DLD1 (cell line): ENCODE data around the gene BCAS1.

Experiments
- in situ Hi-C: cut with HindIII; loops from 2 replicates; pipeline ENCODE4 v1.10.0; 2017; ENCODE audit warnings: low sequenced_read_pairs

Gene BCAS1

DNA sequence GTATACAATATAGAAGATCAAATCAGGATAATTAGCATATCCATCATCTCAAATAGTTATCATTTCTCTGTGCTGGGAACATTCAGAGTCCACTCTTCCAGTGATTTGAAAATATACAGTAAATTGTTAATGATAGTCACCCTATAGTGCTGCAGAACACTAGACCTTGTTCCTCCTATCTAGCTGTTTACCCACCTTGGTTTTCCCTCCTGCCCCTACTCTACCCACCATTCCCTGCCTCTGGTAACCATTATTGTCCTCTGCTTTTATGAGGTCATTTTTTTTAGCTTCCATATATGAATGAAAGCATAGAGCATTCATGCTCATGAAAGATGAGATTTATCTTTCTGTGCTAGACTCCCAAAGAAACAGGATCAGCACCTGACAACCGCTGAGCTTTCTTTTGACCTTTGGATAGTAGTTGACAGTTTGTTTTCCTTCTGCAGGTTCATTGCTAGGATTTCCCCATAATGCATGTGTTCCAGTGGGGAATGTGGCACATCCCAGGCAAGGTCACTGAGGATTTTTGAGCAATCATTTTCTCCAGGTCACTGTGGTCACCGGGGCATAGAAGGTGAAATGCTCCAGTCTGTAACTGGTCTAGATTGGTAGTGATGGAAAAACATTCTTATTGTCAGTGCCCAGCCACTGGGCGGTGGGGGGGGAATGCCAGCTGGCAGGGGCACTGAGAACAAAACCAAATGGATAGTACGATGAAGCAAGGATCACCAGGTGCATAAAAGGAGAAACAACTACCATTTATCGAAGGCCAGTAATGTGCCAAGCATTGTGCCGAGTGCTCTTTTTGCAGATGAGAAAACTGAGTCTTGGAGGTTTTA lies 33.6 kb upstream of the BCAS1 start:
- in situ Hi-C loops: loop anchor here (5.0 kb wide), 1 partner anchor 93 kb away; no protein-coding TSS in a partner anchor

DNA sequence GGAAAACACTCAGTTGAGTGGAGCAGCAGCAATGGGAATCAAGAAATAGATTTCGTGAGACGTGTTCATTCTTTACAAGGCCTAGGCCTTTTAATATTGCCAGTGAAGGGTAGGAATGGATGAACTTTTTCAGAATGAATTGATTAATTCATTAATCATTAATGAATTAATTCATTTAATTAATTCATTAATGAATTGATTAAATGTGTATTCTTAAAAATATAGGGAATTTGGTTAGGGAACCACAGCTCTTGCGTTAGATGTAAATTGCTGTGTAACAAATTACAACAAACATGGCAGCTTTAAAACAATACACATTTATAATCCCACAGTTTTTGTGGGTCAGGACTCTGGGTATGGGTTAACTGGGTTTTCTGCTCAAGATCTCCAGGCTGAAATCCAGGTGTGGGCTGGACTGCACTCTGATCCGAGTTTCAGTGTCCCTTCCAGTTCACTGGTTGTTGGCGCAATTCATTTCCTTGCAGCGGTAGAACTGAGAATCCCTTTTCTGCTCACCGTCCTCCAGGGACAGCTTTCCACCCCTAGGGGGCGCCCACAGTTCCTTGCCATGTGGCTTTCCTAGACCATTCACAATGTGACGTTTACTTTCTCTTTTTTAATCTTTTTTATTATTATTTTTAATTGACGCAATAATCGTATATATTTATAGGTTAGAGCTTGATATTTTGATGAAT lies 32.8 kb upstream of the BCAS1 start:
- in situ Hi-C loops: loop anchor here (5.0 kb wide), 1 partner anchor 94 kb away; no protein-coding TSS in a partner anchor

DNA sequence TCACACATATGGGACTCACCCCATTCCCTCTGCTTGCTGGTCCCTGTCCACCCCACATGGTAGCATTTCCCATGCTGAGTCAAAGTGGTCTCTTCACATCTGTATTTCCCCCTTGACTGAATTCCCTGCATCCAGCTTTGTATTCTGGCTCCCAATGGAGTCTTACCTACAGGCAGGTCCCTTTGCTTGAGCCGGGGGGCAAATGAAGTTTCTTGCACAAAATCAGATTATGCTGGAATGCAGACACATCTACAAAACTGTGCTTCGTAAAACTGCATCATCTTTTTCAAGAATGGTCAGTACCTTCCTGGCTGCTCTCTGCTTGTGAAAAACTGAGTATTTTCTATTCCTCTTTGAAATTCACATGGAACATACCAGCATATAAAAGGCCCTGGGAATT lies 32.1 kb upstream of the BCAS1 start:
- in situ Hi-C loops: loop anchor here (5.0 kb wide), 1 partner anchor 95 kb away; no protein-coding TSS in a partner anchor

DNA sequence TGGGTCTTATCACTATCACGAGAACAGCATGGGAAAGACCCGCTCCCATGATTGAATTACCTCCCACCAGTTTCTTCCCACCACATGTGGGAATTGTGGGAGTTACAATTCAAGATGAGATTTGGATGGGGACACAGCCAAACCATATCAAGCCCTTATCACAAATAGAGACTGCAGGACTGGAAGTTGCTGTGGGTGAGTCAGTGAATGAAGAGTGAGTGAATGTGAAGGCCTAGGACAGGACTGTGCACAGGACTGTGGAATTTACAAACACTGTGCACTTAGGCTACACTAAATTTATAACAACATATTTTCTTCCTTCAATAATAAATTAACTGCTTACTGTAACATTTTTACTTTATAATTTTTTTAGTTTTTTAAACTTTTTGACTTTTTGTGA lies 30.2 kb upstream of the BCAS1 start:
- in situ Hi-C loops: loop anchor here (5.0 kb wide), 1 partner anchor 97 kb away; no protein-coding TSS in a partner anchor

DNA sequence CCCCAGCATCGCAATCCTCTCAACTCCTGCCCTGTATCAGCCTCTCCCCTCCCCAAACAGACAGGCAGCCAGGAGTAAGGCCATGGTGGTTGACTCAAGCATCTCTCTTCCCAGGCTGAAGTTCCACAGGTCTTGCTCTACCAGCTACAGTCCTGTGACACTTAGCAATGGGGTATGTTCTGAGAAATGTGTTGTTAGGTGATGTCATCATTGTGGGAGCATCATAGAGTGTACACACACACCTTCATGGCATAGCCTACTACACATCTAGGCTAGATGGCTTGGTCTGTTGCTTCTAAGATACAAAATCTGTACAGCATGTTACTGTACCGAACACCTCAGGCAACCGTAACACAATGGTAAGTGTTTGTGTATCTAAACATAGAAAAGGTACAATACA lies 29.5 kb upstream of the BCAS1 start:
- in situ Hi-C loops: loop anchor here (5.0 kb wide), 1 partner anchor 97 kb away; no protein-coding TSS in a partner anchor

DNA sequence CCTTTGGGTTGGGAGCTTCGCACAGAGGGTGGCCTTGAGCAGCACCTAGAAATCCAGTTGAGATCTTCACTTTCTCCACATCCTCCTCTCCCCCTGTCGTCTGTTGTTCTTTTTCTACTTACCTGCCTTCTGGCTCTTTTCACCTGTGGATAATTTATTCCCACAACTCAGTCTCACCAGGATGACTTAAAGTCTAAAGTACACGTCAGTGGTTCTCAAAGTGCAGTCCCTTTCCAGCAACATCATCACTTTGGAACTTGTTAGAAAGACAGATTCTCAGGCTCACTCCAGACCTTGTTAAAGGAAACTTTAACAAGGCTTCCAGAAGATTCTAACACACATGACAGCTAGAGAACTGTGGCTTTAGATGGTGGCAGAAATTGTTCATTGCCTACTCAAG lies 27.7 kb upstream of the BCAS1 start:
- in situ Hi-C loops: no loop called here

DNA sequence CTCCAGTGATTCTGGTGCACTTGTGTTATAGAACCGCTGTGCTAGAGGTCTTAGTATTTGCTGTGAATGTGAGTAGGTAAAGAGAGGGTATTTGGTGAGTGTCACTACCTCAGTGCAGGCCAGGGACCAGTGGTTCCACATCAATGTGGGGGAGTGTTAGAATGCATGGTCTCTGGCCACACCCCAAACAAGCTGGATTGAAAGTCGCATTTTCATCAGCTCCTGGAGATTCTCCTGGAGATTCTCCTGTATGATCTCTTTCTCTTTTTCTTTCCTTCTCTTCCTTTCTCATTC lies 26.8 kb upstream of the BCAS1 start:
- in situ Hi-C loops: no loop called here

DNA sequence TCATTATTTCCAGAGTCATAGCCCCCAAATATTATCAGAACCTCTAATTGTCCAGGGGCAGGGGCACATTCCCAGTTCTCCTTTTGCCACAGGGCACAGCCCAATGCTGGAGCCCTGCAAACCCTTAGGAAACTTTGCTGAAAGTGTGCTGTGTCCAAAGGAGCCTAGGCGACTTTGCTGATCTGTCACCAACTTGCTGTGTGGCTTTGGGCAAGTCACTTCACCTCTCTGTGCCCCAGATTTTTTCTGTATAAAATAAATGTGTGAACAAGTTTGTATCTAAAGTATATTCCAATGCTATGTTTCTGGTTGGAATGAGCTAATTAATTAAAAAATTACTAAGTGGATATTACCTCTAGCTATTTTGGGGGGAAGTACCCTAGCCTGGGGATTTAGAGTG lies 25.4 kb upstream of the BCAS1 start:
- in situ Hi-C loops: no loop called here

DNA sequence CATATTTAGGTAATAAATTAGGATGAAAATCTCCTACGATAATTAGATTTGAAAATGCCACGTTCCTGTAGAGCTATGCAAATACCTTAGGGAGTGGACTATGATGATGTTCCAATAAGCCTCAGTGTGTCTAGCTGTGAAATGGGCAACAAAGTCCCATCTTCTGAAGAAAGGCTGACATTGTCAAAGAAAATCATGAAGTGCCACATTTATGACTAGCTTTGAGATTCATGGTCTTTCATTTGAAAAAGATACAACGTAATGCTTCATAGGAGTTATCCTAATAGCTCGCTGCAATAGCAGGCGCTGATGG lies 23.8 kb upstream of the BCAS1 start:
- in situ Hi-C loops: no loop called here

DNA sequence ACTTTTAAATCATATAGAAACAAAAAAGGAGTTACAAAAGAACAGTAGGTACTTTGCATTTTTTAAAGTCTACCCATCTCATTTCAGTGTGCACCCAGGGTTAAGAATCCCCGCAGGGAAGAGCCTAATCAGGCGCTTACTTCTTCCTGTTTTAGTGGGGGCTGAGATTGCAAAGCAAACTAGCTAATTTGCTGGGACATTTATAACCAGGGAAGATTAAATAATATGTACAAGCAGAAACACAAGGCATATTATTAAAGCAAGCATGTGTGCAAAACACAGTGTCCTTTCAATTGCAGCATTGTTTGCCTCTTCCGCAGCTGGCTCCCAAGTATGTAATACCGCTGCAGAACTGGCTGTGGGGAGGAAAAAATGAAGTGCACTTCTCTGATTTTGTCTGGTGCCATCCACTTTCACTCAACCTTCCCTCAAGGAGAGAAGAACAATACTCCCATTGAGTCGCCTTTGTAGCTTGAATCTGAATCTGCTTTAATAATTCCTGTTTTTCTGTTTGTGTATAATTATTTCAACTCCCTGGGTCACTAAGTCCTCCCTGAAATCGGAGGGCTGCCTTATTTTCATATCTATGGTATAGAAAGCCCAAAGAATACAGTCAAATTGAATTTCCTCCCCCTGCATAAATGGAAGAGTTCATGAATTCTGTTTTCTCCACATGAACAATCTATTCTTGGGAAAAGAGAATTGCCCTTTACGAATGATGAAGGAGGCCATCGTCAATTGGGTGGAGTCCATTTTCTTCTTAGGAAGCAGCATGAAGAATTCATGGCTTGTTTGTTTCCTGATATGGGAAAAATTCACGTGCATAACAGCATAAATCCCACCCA lies 23.3 kb upstream of the BCAS1 start:
- in situ Hi-C loops: no loop called here

DNA sequence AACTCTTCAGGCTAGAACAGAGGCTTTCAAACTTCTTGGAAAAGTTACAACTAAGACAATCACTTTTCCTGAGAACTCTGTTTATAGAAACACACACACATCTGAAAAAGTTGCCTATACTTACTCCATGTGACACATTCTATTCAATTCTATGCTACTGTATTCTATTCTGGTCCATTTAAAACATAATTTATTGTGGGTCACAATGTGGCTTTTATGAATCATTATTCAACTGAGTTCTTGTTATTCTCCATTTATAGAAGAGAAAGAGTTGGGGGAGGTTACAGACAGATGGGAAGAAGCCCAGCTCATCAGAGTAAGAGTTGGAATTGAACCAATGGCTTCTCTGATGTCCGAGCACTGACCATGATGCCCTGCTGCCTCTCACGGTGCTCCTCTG lies 21.6 kb upstream of the BCAS1 start:
- in situ Hi-C loops: no loop called here

DNA sequence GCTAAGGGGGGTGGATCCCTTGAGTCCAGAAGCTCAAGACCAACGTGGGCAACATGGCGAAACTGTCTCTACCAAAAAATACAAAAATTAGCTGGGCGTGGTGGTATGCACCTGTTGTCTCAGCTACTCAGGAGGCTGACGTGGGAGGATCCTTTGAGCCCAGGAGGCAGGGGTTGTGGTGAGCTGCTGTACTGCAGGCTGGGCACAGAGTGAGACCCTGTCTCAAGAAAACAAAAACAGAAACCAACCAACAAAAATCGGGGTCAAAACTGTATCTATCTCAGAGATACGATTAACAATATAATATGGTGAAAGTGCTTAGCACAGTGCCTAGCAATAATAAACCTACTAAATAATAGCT lies 20.7 kb upstream of the BCAS1 start:
- in situ Hi-C loops: no loop called here

DNA sequence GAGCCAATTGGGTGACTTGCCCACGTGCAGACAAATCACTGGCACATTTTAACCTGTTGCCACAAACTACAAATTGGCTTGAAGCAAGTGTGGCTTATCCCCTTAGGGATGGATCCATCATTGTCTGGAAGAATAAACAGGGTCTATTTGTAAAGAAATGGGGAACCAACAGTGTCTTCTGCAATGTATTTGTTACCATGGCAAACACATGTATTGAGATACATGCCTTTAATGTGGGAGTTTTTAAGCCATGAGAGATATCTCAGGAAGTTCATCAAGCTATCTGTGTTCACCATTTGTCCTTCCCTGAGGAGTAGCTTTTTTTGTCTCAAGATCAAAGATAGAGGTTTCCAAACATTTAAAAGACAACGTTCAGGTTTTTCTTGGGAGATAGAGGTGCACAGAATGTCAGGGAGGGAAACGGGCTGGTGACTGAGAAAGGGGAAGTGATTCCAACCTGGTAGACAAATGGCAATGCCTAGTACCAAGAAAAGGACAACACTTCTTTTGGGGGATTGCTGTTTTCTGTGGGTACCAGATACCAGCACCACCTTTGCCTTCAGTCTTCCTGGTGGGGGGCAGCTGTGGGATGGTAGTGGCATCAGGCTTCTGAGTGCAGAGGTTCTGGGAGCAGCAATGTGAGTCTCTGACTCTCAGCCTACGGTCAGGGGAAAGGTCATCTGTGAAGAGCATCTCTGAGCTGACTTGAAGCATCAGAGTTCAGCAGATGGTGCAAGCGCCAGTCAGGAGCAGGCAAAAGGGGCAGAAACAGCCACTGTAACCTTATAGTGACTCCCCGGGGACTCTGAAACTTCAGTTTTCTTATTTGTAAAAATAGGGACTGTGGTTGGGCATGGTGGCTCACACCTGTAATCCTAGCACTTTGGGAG lies 20.1 kb upstream of the BCAS1 start:
- in situ Hi-C loops: no loop called here

DNA sequence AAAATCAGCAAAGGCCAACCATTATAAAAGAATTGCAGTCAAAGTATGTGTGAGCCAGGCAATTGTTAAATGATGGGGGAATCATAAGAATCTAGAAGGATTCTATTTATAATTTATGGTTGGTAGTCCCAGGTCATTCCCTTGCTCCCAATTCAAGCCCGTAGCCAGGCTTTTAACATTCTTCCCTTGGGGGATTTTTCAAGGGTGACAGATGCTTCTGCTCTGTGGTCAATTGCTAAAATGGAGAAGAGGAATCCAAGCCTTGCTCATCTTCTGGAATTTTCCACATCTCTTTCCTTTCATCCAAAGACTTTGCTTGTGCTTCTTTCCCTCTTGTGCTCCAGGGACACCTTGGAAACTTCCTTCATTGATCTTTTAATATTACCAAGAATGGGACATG lies 18.0 kb upstream of the BCAS1 start:
- in situ Hi-C loops: loop anchor here (10.0 kb wide), 1 partner anchor 106 kb away; no protein-coding TSS in a partner anchor

DNA sequence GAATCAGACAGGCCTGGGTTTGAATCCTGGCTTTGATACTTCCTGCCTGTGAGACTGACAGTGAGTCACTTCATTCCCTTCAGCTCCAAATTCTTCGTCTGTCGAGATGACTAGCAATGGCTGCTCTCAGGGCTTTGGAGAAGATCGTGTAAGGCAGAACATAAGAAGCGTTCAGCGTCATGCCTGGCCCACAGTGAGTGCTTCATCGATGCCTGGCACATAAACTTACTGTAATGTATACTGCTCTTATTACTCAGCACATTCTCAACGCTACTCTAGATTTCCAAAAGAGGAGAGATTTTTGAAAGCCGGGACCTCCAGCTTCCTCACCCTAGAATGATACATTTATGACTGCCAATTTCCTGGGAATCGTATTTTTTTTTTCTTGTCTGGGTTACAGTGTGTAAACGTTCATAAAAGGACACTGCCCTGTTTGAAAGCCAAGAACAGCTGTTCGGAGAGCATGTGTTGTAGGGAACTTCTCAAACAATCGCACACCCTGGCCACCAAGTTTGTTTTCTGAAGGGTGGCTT lies 16.2 kb upstream of the BCAS1 start:
- in situ Hi-C loops: loop anchor here (10.0 kb wide), 1 partner anchor 108 kb away; no protein-coding TSS in a partner anchor

DNA sequence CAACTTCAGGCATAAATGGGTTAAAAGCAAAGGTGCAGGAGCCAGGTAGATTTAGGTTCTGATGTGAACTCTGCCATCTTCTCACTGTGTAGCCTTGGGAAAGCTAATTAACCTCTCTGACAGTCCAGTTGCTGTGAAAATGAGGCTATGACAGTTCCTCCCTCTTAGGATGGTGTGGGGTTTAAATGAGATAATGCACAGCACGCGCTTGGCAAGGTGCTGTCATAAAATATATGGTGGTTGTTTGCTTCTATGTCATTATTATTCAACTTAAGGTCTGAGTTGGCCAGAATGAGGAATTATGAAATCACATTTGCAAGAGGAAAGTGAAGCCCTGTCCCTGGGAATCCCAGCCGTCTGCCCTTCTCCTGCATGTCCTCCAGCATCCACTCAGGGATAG lies 15.5 kb upstream of the BCAS1 start:
- in situ Hi-C loops: loop anchor here (10.0 kb wide), 1 partner anchor 109 kb away; no protein-coding TSS in a partner anchor

DNA sequence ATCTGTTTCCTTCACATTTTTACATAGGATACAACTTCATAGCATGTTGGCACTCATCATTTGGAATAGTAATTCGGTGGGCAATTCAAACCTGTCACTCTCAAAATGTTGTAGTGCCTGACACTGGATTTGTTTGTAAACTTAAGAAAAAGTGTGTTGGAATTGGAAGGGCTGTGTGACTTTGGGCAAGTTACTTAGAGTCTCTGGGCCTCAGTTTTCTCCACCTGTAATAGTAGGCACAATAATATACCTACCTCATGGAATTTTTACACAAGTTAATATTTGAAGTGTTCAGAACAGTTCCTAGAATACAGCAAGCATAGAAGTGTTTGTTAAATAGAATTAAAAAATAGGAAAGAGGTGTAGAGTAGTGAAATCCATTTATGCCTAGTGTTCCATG lies 15.0 kb upstream of the BCAS1 start:
- in situ Hi-C loops: loop anchor here (10.0 kb wide), 1 partner anchor 109 kb away; no protein-coding TSS in a partner anchor

DNA sequence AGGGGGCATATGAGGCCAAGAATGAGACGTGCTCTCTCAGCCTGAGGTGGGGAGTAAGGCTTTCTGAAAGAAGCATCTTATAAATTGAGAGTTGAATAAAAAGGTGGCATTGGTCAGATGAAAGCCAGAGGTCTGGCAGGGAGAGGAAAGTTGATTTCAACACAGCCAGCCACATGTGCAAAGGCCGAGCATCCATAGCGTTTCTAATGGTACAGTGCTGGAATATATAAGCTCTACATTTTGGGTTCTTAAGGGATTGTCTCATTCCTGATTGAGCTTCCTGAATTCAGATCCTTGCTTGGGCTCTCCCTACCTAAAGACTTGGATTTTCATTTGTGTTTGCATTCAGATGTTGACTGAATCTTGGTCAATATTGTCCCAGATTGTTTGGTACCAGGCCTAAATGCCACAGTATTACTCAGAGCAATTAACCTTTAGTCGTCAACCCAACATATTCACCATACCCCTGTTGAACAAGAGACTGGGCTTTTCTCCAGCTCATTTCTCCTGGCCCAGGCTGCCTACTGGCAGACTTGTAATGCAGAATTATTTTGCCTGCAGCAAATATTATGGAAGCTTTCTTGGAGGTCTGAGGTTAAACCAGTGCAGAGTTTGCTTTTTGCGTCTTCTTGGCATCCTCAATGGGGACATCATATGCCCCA lies 14.5 kb upstream of the BCAS1 start:
- in situ Hi-C loops: loop anchor here (10.0 kb wide), 1 partner anchor 110 kb away; no protein-coding TSS in a partner anchor

DNA sequence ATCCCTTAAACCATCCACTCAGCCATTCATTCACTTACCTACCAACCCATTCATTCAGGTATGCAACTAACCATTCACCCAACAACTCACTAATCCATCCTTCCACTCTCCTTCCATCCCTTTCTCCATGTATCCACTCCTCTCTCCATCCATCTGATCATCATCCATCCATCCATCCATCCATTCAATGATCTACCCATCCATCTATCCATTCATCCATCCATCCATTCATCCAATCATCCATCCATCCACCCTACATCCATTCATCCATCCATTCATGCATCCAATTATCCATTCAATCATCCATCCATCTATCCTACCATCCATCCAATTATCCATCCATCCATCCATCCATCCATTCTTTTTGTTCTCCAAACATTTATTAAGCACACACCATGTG lies 13.8 kb upstream of the BCAS1 start:
- in situ Hi-C loops: loop anchor here (10.0 kb wide), 1 partner anchor 111 kb away; no protein-coding TSS in a partner anchor
